Ovary (tissue), 9 donors: ENCODE results near the gene ASB1. TPM values are rescaled to one million over a fixed set of nuclear protein-coding genes. Genes with fewer than 3 reads are reported as not detected.

Source experiments
- DNase-seq, 5 donors: peaks; one replicate each; pipeline ENCODE4 v3.0.0-alpha.2; 2019 to 2020
- H3K27ac ChIP-seq, 2 donors: fragments of 200-600 bp; one replicate each; pipeline versions ENCODE4 v1.5.1 to v1.8.0; 2019 to 2022
- H3K27me3 ChIP-seq: fragments of 200-600 bp; one replicate; pipeline ENCODE4 v1.8.0; 2022
- H3K36me3 ChIP-seq: fragments of 200-600 bp; sonication (generic); one replicate; pipeline ENCODE4 v1.5.1; 2019
- H3K4me1 ChIP-seq: one replicate; pipeline ENCODE4 v1.8.1; 2013; ENCODE audit warnings: mild to moderate bottlenecking, moderate library complexity; ENCODE audit not compliant: insufficient read depth
- H3K4me3 ChIP-seq: fragments of 200-600 bp; sonication (generic); one replicate; pipeline ENCODE4 v1.5.1; 2017
- H3K9me3 ChIP-seq, 2 donors: fragments of 200-600 bp in 1 of 2; sonication (generic) in 1 of 2; one replicate each; pipeline versions ENCODE4 v1.5.1 to v1.8.1; 2013 to 2019; ENCODE audit warnings: mild to moderate bottlenecking in 1 of 2, moderate library complexity in 1 of 2
- EP300 ChIP-seq: sonication (generic); formaldehyde crosslinking; IDR thresholded peaks from one replicate; pipeline ENCODE4 v1.6.1; 2017; ENCODE audit warnings: antibody characterized with exemption
- POLR2A ChIP-seq: fragments of 450-650 bp; IDR thresholded peaks from one replicate; pipeline ENCODE4 v1.6.1; 2017; ENCODE audit warnings: antibody characterized with exemption, mild to moderate bottlenecking, moderate library complexity
- WGBS, 3 donors: extraction: QIAGEN DNeasy Blood & Tissue Kit in 1 of 3; methylation state at CpG; one replicate each; pipeline versions ENCODE4 v1.1.5 to v1.1.7; 2013 to 2017; 5-methylcytosine and 5-hydroxymethylcytosine counted together
- intact Hi-C, 4 donors: fragments of 100-400 bp; cut with DNase I; formaldehyde crosslinking; loops; one replicate each; pipeline versions ENCODE4 v1.11.0 to v1.15.1; 2022 to 2023
- polyA plus RNA-seq, 2 donors: library from polyadenylated mRNA; stranded (reverse); fragments of 200-250 nt in 1 of 2; fragments of 350-450 nt in 1 of 2; fragmentation: Illumina TruSeq in 1 of 2; extraction: RNeasy Lipid Tissue Mini Kit (QIAGEN cat#74804) in 1 of 2; gene quantifications; one replicate each; pipeline ENCODE4 v1.2.3, GENCODE V29; 2013 to 2014
- total RNA-seq, 7 donors: library from RNA; depleted of rRNA in 2 of 7; stranded (reverse); fragments of >200 nt in 2 of 7; fragmentation: NEBNext Ultra II Directional in 3 of 7; extraction: Animal tissue kit (Norgen Biotek cat#: 25700) in 3 of 7; gene quantifications; one replicate each; pipeline versions ENCODE4 v1.1.0 to v1.2.4, GENCODE V29; 2016 to 2023
- TF ChIP-seq, protein P1 (sequence below), 3 donors: fragments of 450-650 bp in 2 of 3; fragments of 200-600 bp in 1 of 3; IDR thresholded peaks; one replicate each; pipeline versions ENCODE4 v1.5.1 to v1.8.0; 2016 to 2022; ENCODE audit warnings: antibody characterized with exemption in 3 of 3, mild to moderate bottlenecking in 1 of 3
- donor health status: DM: no; HTN: no; CAD: no; lungs with moderate emphysema.
- donor health status: DM: no; HTN: no; CAD: no.
- donor health status: Bipolar disorder and iron deficiency.
- donor health status: DM: yes; HTN: yes; CAD: no.
- donor health status: DM: no; HTN: no; CAD: no.
- donor health status: DM: yes; HTN: yes; CAD: no.

Gene ASB1
- total and polyA plus RNA-seq, 9 donors = 9.3 to 34.0 (median 29.6) TPM

DNA sequence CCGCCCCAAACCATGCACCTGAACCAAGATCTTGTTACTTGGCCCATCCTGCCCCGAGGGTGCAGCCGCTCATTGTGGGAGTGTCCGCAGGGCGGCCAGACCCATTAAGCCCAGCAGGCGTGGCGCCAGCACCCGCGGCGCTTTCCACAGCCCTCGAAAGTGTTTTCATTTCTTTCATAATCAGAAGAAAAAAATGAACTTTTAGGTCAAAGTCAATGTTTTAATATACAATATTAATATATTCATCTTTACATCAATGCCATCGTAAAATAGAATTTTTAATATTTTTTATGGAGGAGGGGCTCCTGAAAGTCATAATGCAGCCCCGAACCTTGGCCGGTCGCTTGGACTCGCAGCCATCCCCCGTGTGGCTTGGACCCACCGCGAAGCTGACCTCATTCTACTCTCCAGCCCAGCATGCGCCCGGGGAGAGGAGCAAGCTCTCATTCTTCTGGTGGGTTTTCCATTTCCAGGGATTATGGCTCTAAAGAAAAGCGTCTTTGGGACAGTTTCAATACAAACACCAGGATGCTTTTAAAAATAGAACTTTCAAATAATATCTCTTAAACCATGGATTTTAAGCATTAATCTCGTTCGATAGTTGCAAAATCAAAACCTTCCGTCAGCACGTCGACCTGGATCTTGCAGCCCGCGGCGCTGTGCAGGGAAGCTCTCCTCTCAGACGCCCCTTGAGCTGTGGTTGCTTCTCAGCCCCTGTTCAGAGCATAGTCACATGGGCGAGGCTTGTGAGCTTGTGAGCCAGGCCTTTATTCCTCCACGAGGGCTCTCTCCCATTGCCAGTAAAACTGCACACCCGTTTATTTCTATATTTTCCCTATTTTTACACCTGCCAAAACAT lies 17.2 kb upstream of the ASB1 start:
- Histone ChIP-seq H3K4me3 (no peak overlapping the region), H3K27ac (no peak overlapping the region), H3K27me3 (no peaks in the 10 kb centered on the region), H3K4me1 (no peaks in the 10 kb centered on the region), H3K9me3 (no peaks in the 10 kb centered on the region), H3K36me3 (no peaks in the 10 kb centered on the region)
- intact Hi-C loops = no loop called here
- WGBS, 3 donors = 89 to 92% (median 89%) methylated on average over 34 of the region's 34 CpGs
- TF ChIP-seq, protein P1, sequence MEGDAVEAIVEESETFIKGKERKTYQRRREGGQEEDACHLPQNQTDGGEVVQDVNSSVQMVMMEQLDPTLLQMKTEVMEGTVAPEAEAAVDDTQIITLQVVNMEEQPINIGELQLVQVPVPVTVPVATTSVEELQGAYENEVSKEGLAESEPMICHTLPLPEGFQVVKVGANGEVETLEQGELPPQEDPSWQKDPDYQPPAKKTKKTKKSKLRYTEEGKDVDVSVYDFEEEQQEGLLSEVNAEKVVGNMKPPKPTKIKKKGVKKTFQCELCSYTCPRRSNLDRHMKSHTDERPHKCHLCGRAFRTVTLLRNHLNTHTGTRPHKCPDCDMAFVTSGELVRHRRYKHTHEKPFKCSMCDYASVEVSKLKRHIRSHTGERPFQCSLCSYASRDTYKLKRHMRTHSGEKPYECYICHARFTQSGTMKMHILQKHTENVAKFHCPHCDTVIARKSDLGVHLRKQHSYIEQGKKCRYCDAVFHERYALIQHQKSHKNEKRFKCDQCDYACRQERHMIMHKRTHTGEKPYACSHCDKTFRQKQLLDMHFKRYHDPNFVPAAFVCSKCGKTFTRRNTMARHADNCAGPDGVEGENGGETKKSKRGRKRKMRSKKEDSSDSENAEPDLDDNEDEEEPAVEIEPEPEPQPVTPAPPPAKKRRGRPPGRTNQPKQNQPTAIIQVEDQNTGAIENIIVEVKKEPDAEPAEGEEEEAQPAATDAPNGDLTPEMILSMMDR (IDR thresholded peaks at IDR 0.05) = no peak
- TF ChIP-seq EP300 (no peak), POLR2A (no peak)
- no peak for DNase-seq

DNA sequence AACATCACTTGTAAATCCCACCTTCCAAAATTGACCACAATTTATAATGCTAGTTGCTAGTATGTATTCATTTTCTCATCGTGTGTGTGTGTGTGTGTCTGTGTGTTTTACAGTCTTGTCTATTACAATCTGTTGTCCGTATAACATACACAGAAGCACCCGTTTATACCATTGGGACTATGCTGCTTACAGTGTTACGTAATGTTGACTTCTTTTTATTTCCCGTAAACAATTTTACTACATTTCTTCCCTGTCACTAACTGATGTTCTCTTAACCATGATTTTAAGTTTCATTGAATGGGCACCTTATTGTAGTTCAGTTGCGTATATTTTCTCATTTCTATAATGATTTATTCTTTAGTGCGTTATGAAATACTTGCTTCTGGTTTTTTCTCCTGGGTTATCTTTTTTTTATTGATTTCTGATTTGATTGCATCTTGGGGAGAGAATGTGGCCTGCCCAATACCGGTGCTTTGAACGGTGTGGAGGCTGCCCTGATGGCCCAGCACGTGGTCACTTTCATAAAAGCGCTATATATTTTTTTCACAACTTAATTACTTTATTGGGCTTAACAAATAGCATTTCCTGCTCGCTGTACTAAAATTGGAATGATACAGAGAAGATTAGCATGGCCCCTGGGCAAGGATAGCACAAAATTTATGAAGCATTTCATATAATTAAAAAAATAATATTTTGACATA lies 14.5 kb upstream of the ASB1 start:
- 87 to 93% (median 89%) methylated on average over 12 of the region's 12 CpGs for WGBS, 3 donors
- no peak overlapping the region for H3K27ac ChIP-seq

DNA sequence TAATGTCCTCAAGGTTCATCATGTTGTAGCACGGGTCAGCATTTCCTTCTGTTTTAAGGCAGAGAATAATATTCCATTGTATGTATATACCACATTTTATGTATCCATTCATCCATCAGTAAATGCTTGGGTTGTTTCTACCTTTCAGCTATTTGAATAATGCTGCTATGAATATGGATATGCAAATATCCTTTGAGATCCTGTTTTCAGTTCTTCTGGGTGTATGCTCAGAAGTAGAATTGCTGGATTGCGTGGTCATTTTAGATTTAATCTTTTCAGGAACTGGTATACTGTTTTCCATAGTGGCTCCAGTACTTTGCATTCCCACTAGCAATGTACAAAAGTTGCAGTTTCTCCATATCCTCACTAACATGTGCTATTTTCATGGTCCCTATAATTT lies 13.4 kb upstream of the ASB1 start:
- Histone ChIP-seq H3K27me3 (no peaks in the 10 kb centered on the region), H3K4me3 (no peak overlapping the region), H3K9me3 (peaks cover 0 to 3% of the 10 kb centered on the region in 2 donors), H3K4me1 (no peaks in the 10 kb centered on the region), H3K36me3 (no peaks in the 10 kb centered on the region), H3K27ac (no peak overlapping the region)
- WGBS, 3 donors = 92 to 95% (median 94%) methylated on average over 2 of the region's 2 CpGs
- DNase-seq = no peak
- intact Hi-C loops = no loop called here
- TF ChIP-seq, protein P1 (IDR thresholded peaks at IDR 0.05) = no peak
- no peak for TF ChIP-seq POLR2A
- no peak for TF ChIP-seq EP300

More for the DNA sequence above, 14.5 kb upstream of the ASB1 start:
- DNase-seq = no peak
- TF ChIP-seq, protein P1 (IDR thresholded peaks at IDR 0.05) = no peak
- TF ChIP-seq EP300 (no peak), POLR2A (no peak)
- no peaks in the 10 kb centered on the region for H3K36me3 ChIP-seq
- H3K4me1 ChIP-seq = no peaks in the 10 kb centered on the region
- intact Hi-C loops = no loop called here
- H3K9me3 ChIP-seq = peaks cover 0 to 3% of the 10 kb centered on the region in 2 donors
- H3K27me3 ChIP-seq = no peaks in the 10 kb centered on the region
- H3K4me3 ChIP-seq = no peak overlapping the region

GRCh38 chr2:238415036-238415764 lies 11.5 kb upstream of the ASB1 start:
- 89 to 96% (median 96%) methylated on average over 12 of the region's 12 CpGs for WGBS, 3 donors
- no peak overlapping the region for H3K4me3 ChIP-seq
- H3K4me1 ChIP-seq = no peaks in the 10 kb centered on the region
- no peaks in the 10 kb centered on the region for H3K27me3 ChIP-seq
- H3K9me3 ChIP-seq = peaks cover 0 to 3% of the 10 kb centered on the region in 2 donors
- no peak overlapping the region for H3K27ac ChIP-seq
- TF ChIP-seq, protein P1 (IDR thresholded peaks at IDR 0.05) = no peak
- no peak for TF ChIP-seq EP300
- H3K36me3 ChIP-seq = no peaks in the 10 kb centered on the region
- intact Hi-C loops = no loop called here
- no peak for DNase-seq
